A549 (cell line): ENCODE results near the gene PPP3CA.

Source experiments
- BHLHE40 ChIP-seq: IDR thresholded peaks from 2 replicates; pipeline ENCODE4 v1.6.1; 2012; ENCODE audit warnings: low read depth, low read length, inconsistent platforms
- EHMT2 ChIP-seq: fragments of 200-600 bp; sonication (generic); IDR thresholded peaks from 2 replicates; pipeline ENCODE4 v1.6.1; 2016; ENCODE audit warnings: antibody characterized with exemption, low read depth, mild to moderate bottlenecking, moderate library complexity
- ESRRA ChIP-seq: fragments of 150-350 bp; IDR thresholded peaks from 2 replicates; pipeline ENCODE4 v1.6.1; 2014; ENCODE audit warnings: mild to moderate bottlenecking, low read length, borderline replicate concordance
- JUNB ChIP-seq: fragments of >200 bp; sonication (Bioruptor Twin); formaldehyde crosslinking; IDR thresholded peaks from 2 replicates; pipeline ENCODE4 v1.6.1; 2016
- MYC ChIP-seq: IDR thresholded peaks from 2 replicates; pipeline ENCODE4 v1.6.1; 2012; ENCODE audit warnings: mild to moderate bottlenecking, inconsistent platforms, low read length, improper control_type of control experiment, borderline replicate concordance
- POLR2A ChIP-seq: IDR thresholded peaks from 2 replicates; pipeline ENCODE4 v1.6.1; 2012; ENCODE audit warnings: mild to moderate bottlenecking, low read length
- SREBF2 ChIP-seq: fragments of 450-650 bp; IDR thresholded peaks from 2 replicates; pipeline ENCODE4 v1.6.1; 2014; ENCODE audit warnings: mild to moderate bottlenecking, moderate library complexity
- TF ChIP-seq, protein P1 (sequence below): fragments of >200 bp; sonication (Bioruptor Twin); formaldehyde crosslinking; IDR thresholded peaks from 3 replicates; pipeline ENCODE4 v1.5.1; 2016
- TF ChIP-seq, protein P2 (sequence below): fragments of 450-650 bp; IDR thresholded peaks from 2 replicates; pipeline ENCODE4 v1.6.1; 2014; ENCODE audit warnings: antibody characterized with exemption

DNA sequence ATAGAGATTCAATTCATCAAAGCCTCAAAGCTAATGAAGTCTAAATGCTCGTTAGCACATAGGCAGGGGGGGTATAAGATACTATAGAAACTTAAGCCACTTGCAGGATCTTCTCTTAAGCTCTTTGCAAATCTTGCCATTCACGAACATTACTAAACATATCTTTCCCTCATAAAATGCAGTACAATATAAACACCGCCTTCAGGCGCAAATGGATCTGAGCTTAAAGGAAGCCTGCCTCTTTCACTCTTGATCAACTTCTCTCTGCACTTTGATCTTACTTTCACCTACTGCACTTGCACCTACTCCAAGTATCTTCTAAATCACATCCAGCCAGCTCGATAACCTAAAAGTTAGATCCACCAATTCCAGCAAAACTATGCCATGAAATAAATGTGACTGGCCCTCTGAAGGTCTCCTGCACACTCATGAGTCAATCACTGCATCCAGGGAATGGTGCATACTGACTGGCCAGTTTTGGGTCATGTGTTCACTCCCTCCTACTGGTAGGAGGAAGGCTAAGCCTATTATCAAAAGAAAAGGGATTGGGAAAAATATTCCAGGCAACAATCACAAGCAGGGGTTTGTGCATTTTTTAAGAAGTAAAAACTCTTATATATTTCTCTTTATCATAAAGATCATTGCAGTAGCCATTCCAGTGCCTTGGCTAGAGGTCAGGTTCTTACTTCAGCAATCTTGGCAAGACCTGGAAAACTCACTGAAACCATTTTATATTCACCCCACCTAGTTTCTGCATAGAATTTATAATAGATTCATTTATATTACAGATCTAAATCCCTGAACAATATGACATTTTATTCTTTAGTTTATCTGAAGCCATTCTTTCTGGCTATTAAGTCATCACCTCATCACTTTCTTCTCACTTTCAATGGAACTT is 222.0 kb downstream of the PPP3CA start:
- TF ChIP-seq, protein P1, sequence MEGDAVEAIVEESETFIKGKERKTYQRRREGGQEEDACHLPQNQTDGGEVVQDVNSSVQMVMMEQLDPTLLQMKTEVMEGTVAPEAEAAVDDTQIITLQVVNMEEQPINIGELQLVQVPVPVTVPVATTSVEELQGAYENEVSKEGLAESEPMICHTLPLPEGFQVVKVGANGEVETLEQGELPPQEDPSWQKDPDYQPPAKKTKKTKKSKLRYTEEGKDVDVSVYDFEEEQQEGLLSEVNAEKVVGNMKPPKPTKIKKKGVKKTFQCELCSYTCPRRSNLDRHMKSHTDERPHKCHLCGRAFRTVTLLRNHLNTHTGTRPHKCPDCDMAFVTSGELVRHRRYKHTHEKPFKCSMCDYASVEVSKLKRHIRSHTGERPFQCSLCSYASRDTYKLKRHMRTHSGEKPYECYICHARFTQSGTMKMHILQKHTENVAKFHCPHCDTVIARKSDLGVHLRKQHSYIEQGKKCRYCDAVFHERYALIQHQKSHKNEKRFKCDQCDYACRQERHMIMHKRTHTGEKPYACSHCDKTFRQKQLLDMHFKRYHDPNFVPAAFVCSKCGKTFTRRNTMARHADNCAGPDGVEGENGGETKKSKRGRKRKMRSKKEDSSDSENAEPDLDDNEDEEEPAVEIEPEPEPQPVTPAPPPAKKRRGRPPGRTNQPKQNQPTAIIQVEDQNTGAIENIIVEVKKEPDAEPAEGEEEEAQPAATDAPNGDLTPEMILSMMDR, result no peak
- TF ChIP-seq, protein P2, sequence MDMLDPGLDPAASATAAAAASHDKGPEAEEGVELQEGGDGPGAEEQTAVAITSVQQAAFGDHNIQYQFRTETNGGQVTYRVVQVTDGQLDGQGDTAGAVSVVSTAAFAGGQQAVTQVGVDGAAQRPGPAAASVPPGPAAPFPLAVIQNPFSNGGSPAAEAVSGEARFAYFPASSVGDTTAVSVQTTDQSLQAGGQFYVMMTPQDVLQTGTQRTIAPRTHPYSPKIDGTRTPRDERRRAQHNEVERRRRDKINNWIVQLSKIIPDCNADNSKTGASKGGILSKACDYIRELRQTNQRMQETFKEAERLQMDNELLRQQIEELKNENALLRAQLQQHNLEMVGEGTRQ, result no peak
- TF ChIP-seq POLR2A (no peak), ESRRA (no peak), SREBF2 (no peak), EHMT2 (no peak), MYC (no peak), JUNB (no peak), BHLHE40 (no peak)
